ENCODE data around the gene EGFR. TPM values are rescaled to one million over a fixed set of nuclear protein-coding genes. Genes with fewer than 3 reads are reported as not detected.
A peak's percentile ranks its signal among the peaks of the same experiment; 100 is the strongest.

The EGFR gene
- total RNA-seq, 2 donors from 2014 or later = 78.3 to 112 TPM

- no peaks in the 10 kb centered on the region for H3K36me3 ChIP-seq
- no peaks in the 10 kb centered on the region for H3K9me3 ChIP-seq
- no peak for TF ChIP-seq POLR2A (IDR thresholded peaks at IDR 0.05)
- TF ChIP-seq POLR2AphosphoS5 (IDR thresholded peaks at IDR 0.05) = no peak
- TF ChIP-seq CTCF (IDR thresholded peaks at IDR 0.05) = no peak
- H3K27me3 ChIP-seq (replicated peaks; ENCODE audit: insufficient read depth) = no peaks in the 10 kb centered on the region
- intact Hi-C loops (cut with DNase I) = loop anchor here (10.0 kb wide), 1 partner anchor 58 kb away; no protein-coding TSS in a partner anchor
- no peaks in the 10 kb centered on the region for H3K4me1 ChIP-seq (replicated peaks)
- H3K27ac ChIP-seq = no peak overlapping the region
- DNase-seq (ENCODE audit: low spot score) = no peak
- WGBS = 81% methylated on average over 7 of the region's 7 CpGs
- H3K4me3 ChIP-seq = no peak overlapping the region
Measured at GRCh38 chr7:55117286-55117685, 98.5 kb downstream of the EGFR start.

- H3K4me3 ChIP-seq = no peak overlapping the region
- H3K4me1 ChIP-seq (replicated peaks) = no peaks in the 10 kb centered on the region
- intact Hi-C loops (cut with DNase I) = loop anchor here (10.0 kb wide), 1 partner anchor 56 kb away; no protein-coding TSS in a partner anchor
- no peaks in the 10 kb centered on the region for H3K36me3 ChIP-seq
- TF ChIP-seq CTCF (IDR thresholded peaks at IDR 0.05) (no peak), POLR2A (IDR thresholded peaks at IDR 0.05) (no peak), POLR2AphosphoS5 (IDR thresholded peaks at IDR 0.05) (no peak)
- H3K9me3 ChIP-seq = no peaks in the 10 kb centered on the region
- no peaks in the 10 kb centered on the region for H3K27me3 ChIP-seq (replicated peaks; ENCODE audit: insufficient read depth)
- DNase-seq (ENCODE audit: low spot score) = no peak
- H3K27ac ChIP-seq = no peak overlapping the region
- WGBS = 94% methylated on average over 5 of the region's 5 CpGs
Measured at GRCh38 chr7:55118426-55118825, 99.6 kb downstream of the EGFR start.

GRCh38 chr7:55119571-55119970, 100.8 kb downstream of the EGFR start:
- intact Hi-C loops (cut with DNase I) = loop anchor here (10.0 kb wide), 1 partner anchor 55 kb away; no protein-coding TSS in a partner anchor
- H3K4me1 ChIP-seq (replicated peaks) = no peaks in the 10 kb centered on the region
- H3K36me3 ChIP-seq = no peaks in the 10 kb centered on the region
- peak overlapping the region in 1 of 2 donors; percentile 68 for H3K27ac ChIP-seq
- 98% methylated on average over 4 of the region's 4 CpGs for WGBS
- no peak overlapping the region for H3K4me3 ChIP-seq
- no peaks in the 10 kb centered on the region for H3K9me3 ChIP-seq
- TF ChIP-seq CTCF (IDR thresholded peaks at IDR 0.05) = no peak
- TF ChIP-seq POLR2A (IDR thresholded peaks at IDR 0.05) = no peak
- no peak for TF ChIP-seq POLR2AphosphoS5 (IDR thresholded peaks at IDR 0.05)
- DNase-seq (ENCODE audit: low spot score) = no peak
- H3K27me3 ChIP-seq (replicated peaks; ENCODE audit: insufficient read depth) = no peaks in the 10 kb centered on the region

- TF ChIP-seq POLR2AphosphoS5 (IDR thresholded peaks at IDR 0.05) = no peak
- TF ChIP-seq CTCF (IDR thresholded peaks at IDR 0.05) = no peak
- TF ChIP-seq POLR2A (IDR thresholded peaks at IDR 0.05) = no peak
- no peaks in the 10 kb centered on the region for H3K4me1 ChIP-seq (replicated peaks)
- H3K9me3 ChIP-seq = no peaks in the 10 kb centered on the region
- no peaks in the 10 kb centered on the region for H3K36me3 ChIP-seq
- no peak overlapping the region for H3K4me3 ChIP-seq
- intact Hi-C loops (cut with DNase I) = loop anchor here (10.0 kb wide), 1 partner anchor 135 kb away; no protein-coding TSS in a partner anchor
- WGBS = 88% methylated on average over 7 of the region's 7 CpGs
- H3K27ac ChIP-seq = peak overlapping the region in 1 of 2 donors; percentile 68
- H3K27me3 ChIP-seq (replicated peaks; ENCODE audit: insufficient read depth) = no peaks in the 10 kb centered on the region
- no peak for DNase-seq (ENCODE audit: low spot score)
Measured at GRCh38 chr7:55120074-55120473, 101.3 kb downstream of the EGFR start.

GRCh38 chr7:55120501-55121198, 101.8 kb downstream of the EGFR start:
- TF ChIP-seq POLR2A (IDR thresholded peaks at IDR 0.05) (no peak), POLR2AphosphoS5 (IDR thresholded peaks at IDR 0.05) (peak; percentile 83), CTCF (IDR thresholded peaks at IDR 0.05) (no peak)
- Histone ChIP-seq H3K27me3 (replicated peaks; ENCODE audit: insufficient read depth) (no peaks in the 10 kb centered on the region), H3K27ac (peak overlapping the region; percentile 60 to 68), H3K4me1 (replicated peaks) (no peaks in the 10 kb centered on the region), H3K9me3 (no peaks in the 10 kb centered on the region), H3K4me3 (no peak overlapping the region), H3K36me3 (no peaks in the 10 kb centered on the region)
- intact Hi-C loops (cut with DNase I) = loop anchor here (10.0 kb wide), 1 partner anchor 134 kb away; no protein-coding TSS in a partner anchor
- 57% methylated on average over 7 of the region's 7 CpGs for WGBS
- peak; percentile 70 for DNase-seq (ENCODE audit: low spot score)

All from prostate gland (tissue), 2 donors.